MM.1S (cell line): ENCODE data around the gene KCNK10.

ENCODE experiments used
- CTCF ChIP-seq: fragments of 300-600 bp; sonication (generic); IDR thresholded peaks from 2 replicates; pipeline ENCODE4 v1.5.1; 2016; ENCODE audit warnings: antibody characterized with exemption, low read length, mixed read lengths
- EZH2phosphoT487 ChIP-seq: fragments of 300-600 bp; sonication (generic); IDR thresholded peaks from 2 replicates; pipeline ENCODE4 v1.6.1; 2018; ENCODE audit warnings: antibody characterized with exemption, low read length

GRCh38 chr14:88201851-88202250 is 121.2 kb downstream of the KCNK10 start:
- TF ChIP-seq CTCF: no peak
- TF ChIP-seq EZH2phosphoT487: no peak
